GM21390 (cell line): ENCODE data around the gene TREML4.
"Not testable (repeated sequence)": the region's sequence is repeated elsewhere in the genome, so short reads cannot be mapped to it uniquely, and the experiment has no call there.

ENCODE experiments used
- ATAC-seq: cut with Tn5 transposase; IDR thresholded peaks from one replicate; pipeline ENCODE4 v1.9.1; 2021; ENCODE audit not compliant: unreplicated experiment

Gene TREML4

DNA sequence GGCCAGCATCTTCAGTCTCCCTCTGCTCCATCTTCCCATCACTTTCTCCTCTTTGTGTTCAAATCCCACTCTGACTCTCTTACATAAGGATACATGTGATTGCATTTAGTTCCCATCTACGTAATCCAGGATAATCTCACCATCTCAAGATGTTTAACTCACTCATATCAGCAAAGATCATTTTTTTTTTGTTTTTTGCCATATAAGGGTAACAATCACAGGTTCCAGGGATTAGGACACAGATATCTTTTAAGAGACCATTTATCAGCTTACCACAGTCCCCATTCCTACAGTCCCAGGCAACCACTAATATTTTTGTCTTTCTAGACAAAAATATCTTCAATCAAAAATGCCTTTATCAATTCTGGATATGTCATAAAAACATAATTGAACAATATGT lies 24.0 kb upstream of the TREML4 start:
- ATAC-seq: no peak

DNA sequence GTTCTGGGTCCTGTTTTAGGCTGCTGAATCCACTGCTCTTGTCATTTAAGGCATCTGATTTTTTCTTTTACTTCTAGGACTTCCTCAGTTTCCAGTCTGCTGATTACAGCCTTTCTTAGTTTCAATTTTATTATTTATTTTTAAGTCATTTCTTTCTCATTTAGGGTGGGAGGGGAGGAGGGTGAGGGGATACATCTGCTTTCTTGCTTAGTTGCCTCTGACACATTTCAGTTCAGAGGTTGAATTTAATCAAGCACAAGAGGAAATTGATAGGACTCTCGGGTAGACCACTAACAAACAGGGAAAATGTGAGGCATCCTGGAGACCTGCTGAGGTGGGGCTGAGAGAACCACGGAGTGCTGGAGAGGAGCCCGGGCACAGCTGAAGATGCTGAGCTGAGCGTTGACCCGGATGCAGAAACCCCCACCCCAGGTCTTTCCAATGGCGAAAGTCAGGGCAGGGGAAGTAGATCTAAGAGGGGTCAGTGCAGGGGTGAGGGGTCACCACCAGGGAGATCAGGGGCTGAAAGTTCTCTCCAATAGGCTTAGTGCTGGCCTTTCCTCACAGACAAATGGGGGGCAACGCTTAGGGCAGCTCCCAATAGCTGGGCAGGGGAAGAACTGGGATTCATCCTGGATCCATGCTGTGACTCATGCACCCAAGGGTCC lies 19.6 kb upstream of the TREML4 start:
- ATAC-seq: no peak

DNA sequence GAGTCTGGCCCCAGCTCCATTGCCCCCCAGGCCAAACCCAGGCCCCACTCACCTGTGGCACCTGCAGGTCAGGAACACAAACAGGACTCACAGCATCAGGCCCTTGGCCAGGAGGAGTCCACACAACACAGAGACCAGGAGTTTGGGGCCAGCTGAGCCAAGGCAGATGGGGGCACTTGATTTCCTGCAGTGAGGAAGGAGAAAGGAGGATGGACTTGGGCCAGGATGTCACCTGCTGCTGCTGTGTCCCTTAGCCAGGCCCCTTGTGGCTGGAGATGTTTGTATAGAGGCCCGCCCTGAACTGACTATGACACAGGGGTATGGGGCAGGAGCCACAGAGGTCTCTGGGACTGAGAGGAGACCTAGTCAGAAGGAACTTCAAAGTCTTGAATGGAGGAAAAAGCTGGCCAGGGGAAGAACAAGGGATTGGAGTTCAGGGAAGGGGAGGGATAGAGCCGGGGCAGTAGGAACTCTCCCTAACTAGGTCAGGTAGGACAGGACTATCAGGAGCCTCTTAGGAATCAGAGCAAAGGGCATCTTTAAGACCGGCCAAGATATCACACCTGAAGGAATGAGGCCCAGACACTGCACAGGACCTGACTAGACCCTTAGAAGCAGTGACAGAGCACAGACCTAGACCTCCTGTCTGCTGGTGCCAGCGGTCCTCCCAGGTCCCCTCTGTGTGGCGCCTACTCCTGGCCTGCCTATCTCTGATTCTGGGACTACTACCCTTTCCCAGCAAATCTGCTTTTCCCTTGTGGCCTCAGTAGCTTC lies 18.4 kb upstream of the TREML4 start:
- no peak for ATAC-seq

DNA sequence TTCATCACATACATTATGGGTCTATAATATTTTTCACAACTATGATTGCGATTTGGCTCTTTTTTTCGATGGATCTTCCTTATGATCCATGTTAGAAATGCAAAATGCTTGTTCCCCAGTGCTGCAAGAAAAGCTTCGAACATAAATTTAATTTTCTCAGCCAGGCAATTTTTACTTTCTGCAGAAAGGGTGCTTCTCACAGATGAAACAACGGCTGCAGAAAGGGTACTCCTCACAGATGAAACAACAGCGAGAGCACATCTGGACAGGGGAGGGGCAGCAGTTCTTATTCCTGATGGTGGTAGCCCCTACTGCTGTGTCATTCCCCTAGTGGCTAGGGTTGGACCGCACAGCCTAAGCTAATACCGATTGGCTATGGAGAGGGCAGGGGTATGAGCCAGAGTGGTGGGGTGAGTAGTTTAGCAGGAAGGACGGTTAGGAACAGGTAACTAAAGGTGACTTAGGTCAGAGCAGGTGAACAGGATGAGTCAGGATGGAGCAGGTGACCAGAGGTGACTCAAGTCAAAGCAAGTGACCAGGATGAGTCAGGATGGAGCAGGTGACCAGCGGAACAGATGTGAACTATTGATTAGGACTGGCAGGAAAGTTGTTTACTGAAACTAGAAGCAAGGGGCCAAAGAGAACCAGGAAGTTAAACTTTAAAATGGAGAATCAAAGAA lies 13.4 kb upstream of the TREML4 start:
- ATAC-seq: no peak

DNA sequence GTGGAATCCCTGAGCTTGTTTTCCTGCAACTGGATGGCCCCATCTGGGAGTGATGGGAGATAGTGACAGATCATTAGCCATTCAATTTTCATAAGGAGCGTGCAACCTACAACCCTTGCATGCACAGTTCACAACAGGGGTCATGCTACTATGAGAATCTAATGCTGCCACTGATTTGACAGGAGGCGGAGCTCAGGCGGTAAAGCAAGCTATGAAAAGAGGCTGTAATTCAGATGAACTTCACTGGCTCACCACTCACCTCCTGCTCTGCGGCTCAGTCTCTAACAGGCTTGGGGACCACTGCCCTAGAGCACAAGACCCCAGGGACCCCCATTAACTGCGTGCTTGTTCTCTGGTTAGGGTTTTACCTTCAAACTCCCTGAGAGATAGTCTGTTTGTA lies 12.4 kb upstream of the TREML4 start:
- no peak for ATAC-seq

DNA sequence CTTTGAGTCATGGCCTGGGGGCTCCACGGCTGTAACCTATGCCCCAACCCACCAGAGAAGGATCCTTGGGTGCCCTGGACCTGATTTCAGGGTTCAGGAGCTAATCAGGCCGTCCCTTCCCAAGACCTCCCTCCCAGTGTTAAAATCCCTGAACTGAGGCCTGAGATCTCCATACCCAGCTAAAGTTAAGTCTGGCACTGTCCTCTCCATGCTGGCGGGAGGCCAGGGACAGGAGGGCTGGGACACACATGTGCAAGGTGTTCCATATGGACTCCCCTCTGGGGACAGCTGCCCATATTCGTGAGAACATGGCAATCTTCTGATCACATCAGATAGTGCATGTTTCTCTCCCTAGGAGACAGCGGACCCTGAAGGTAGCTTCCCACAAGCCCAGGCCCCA lies 11.5 kb upstream of the TREML4 start:
- no peak for ATAC-seq

DNA sequence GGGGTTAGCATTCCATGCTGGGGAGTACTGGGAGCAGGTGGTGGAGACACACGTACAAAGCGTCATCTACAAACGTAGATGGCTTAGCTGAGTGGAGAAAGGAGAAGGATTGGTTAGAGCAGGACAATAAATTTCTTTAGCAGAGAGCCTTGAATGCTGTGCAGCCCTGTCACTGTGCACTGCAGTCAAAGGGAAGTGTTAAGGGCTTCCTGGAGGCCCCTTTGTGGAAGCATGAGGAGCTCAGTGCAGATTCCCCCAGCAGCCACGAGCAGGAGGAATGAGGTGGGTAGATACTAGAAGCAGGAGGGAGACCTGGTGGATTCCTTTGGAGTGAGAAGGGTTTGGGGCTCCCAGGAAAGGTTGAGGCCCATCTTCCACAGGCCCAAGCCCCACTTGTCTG lies 6.1 kb upstream of the TREML4 start:
- no peak for ATAC-seq

DNA sequence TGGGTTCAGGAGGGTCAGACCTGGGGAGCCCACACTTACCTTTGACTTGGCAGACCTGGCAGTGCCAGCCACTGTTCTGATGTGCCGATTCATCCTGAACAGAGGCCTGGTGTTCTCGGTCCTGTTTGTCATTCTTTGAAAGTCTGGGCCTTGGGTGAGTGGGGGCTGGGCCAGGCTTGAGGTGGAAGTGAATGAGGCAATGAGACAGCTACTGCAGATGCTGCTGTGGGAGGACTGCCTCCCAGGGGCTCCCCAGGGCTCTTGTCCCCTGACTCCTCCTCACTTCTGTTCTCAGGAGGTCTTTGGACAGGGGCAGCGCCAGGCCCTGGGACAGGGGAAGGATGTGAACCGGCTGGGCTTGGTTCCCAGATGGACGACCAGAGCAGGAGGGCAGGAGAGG lies 5.6 kb upstream of the TREML4 start:
- ATAC-seq: no peak

DNA sequence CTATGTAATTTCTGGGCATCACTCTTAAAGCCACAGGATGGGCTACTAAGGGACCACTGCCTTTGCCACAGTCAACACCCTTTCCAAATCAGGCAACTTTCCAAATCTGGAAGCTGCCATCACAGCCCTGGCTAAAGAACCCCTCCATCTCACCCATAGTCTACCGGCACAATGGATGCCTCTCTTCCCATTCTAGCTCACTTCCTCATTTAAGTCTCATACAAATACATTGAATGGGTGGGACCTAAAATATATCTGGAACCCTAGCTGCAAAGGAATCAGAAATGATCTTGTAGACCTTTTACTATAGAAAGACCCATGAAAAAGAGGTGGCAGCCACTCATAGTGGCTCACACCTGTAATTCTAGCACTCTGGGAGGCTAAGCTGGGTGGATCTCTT lies 3.3 kb upstream of the TREML4 start:
- no peak for ATAC-seq

DNA sequence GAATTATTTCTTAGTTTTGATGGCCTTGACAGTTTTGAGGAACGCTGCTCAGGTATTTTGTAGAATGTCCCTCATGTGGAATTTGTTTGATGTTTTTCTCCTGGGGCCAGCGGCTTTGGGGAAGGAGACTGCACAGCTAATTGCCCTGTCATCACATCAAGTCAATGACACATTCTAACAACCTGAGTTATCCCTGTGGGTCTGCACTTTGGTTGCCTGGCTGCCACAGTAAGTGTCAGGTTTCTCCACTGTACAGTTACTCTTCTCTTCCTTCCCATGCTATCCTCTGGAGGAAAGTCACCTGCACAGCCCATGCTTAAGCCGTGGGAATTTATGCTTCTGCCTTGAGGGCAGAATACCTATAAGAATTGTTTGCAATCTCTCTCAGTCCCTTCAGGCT lies 1.4 kb upstream of the TREML4 start:
- ATAC-seq: no peak

DNA sequence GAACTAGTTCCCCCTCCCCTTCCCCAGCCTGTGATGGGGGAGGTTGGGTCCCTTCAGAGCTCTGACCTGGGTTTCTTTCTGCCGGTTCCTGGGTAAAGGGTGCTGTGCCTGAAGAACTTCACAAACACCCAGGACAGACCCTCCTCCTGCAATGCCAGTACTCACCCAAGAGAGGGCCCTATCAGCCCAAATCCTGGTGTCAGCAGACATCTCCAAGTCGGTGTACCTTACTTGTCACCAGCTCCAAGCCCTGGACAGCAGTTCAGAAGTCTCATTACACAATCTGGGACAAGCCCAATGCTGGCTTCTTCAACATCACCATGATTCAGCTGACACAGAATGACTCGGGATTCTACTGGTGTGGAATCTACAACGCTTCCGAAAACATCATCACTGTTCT lies 467 bp downstream of the TREML4 start:
- no peak for ATAC-seq

DNA sequence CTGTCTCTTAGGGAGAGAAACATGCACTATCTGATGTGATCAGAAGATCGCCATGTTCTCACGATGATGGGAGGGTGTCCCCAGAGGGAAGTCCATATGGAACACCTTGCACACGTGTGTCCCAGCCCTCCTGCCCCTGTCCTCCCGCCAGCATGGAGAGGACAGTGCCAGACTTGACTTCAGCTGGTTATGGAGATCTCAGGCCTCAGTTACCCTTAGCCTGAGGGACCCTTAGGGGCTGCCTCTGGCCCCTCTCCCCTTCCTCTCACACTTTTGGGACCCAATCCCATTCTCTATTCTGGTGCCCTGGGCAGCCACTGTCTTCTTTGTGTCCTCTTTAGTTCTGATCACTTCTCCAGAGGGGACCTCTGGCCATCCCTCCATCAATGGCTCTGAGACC lies 1.6 kb downstream of the TREML4 start:
- ATAC-seq: no peak

DNA sequence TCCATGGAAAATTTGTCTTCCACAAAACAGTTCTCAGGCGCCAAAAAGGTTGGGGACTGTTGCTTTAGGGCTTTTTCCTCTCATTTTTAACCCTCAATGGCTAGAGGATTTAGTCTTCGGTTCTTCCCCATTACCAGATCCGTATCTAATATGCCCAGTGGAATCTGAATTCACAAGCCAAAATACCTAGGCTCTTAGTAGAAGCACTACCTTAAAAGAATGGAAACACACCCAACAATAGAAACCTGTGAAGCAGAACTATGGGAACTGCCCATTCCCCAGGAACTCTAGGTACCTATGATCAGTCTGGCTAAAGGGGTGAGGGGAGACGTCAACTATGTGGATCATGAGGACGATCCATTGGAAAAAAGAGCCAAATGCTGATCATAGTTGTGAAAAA lies 3.1 kb downstream of the TREML4 start:
- ATAC-seq: no peak

DNA sequence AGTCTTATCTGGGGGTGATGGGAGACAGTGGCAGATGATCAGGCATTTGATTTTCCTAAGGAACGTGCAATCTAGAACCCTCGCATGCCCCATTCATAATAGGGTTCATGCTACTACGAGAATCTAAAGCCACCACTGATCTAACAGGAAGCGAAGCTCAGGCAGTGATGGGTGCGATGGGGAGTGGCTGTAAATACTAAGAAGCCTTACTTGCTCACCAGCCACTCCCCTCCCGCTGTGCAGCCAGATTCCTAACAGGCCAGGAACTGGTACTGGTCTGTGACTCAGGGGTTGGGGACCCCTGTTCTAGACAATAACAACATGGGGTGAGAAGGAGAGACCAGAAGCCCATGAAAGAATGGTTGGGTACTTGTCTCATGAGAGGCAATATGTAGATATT lies 4.5 kb downstream of the TREML4 start:
- ATAC-seq: no peak

DNA sequence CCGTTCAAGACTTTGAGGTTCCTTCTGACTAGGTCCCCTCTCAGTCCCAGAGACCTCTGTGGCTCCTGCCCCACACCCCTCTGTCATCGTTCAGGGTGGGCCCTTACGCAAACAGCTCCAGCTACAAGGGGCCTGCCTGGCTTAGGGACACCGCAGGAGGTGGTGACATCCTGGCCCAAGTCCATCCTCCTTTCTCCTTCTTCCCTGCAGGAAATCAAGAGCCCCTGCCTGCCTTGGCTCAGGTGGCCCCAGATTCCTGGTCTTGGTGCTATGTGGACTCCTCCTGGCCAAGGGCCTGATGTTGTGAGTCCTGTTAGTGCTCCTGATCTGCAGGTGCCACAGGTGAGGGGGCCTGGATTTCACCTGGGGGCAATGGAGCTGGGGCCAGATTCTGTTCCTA lies 8.1 kb downstream of the TREML4 start:
- ATAC-seq: no peak

DNA sequence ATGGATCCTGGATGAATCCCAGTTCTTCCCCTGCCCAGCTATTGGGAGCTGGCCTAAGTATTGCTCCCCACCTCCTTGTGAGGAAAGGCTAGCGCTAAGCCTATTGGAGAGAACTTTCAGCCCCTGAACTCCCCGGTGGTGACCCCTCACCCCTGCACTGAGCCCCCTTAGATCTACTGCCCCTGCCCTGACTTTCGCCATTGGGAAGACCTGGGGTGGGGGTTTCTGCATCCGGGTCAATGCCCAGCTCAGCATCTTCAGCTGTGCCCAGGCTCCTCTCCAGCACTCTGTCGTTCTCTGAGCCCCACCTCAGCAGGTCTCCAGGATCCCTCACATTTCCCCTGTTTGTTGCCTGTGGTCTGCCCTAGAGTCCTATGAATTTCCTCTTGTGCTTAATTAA lies 9.0 kb downstream of the TREML4 start:
- no peak for ATAC-seq

DNA sequence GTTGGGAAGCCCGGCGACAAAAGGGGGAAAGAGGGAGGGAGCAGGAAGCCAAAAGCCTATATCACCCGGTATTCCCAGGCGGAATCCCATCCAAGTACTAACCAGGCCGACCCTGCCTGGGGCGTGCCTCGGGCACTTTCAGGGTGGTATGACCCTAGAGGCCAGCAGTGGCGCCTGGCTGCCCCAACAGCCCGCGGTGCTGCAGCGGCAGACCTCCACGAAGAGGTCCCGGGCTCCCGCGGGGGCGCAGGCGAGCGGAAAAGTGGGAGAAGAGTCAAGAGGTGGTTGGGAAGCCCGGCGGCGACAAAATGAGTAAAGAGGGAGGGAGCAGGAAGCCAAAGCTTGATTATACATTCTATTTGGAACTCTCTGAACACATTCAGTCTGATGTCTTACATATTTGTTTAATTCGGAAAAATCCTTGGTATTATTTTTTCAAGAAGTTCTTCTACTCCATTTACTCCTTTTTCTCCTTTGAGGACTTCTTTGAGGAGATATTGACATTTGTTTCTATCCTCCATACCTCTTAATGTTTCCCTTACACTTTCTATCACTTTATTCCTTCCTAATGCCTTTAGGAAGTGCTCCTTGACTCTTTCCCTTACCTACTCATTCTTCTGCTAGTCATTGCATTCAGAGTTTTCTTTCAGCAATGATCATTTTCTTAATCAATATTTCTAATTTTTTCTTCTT lies 11.5 kb downstream of the TREML4 start:
- ATAC-seq: no peak

DNA sequence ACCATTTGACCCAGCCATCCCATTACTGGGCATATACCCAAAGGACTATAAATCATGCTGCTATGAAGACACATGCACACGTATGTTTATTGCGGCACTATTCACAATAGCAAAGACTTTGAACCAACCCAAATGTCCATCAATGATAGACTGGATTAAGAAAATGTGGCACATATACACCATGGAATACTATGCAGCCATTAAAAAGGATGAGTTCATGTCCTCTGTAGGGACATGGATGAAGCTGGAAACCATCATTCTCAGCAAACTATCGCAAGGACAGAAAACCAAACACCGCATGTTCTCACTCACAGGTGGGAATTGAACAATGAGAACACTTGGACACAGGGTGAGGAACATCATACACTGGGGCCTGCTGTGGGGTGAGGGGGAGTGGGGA lies 18.4 kb downstream of the TREML4 start:
- ATAC-seq: not testable (repeated sequence)

DNA sequence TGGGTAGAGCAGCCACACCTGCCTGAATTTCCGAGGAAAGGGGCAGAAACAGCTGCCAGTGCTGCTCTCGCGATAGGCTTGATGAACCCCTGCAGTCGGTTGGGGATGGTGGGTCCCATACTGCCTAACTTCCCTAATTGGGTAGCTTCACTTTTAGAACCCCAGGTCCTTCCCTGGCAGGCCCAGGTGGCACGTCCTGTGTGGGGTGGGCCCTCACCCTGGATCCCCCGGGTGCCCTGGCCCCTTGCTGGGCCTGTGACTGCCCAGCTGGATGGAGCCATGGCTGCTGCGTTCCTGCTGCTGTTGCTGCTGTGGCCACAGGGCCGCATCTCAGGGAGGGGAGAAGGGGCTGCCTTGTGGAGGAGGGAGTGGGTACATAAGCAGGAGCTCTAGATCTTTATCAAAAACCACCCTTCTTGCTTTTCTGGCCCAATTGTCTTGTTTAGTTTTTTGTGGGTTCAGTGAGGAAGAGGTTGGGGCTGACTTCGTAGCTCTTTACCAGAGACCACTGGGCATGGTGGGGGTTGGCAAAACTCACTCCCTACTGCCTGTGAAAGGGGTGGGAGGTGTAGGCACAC lies 19.2 kb downstream of the TREML4 start:
- no peak for ATAC-seq

DNA sequence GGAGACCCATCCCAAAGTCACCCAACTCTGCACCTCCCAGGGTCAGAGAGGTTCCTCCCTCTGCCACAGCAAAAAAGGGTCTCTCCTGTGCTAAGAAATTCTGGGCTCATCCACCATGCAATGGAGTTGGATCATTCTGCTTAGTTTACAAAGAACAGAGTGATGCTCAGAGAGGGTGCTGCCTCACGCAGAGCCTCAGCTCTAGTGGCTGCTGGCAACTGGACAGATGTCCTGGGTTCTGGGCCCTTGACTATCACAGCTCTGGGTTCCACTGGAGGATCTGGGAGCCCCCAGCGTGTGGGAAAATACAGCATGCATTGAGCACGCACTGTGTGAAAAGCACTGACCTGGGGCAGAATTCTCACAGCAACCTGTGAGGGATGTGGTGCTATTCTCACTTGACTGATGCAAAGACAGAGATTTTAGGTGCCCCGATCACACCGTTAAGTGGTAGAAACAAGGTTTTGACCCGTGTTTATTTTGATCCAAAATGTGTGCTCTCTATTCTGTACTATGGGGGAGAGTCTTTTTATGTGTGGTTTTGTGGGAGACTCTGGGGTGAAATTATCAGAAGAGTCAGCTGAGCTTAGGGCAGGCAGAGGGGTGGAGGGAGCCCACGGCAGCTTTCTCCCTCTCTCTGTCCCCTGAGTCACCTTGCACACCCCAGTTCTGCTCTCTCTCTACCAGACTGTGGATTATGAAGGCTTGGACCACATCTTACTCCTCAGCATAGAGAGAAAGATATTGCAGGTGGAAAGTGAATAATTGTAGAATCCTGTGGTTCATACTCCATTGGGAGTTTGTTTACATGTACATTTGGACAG lies 19.9 kb downstream of the TREML4 start:
- ATAC-seq: no peak
